CD14-positive monocyte (primary cell): ENCODE data around the gene QRICH2. TPM values are rescaled to one million over a fixed set of nuclear protein-coding genes. Genes with fewer than 3 reads are reported as not detected.
A peak's percentile ranks its signal among the peaks of the same experiment; 100 is the strongest.

Experiments
- DNase-seq, 3 donors: peaks; one replicate each; pipeline ENCODE4 v3.0.0-alpha.2; 2011 to 2022
- H2AFZ ChIP-seq: 2 replicates; pipeline ENCODE4 v1.6.0; 2012; ENCODE audit warnings: mild to moderate bottlenecking, low read depth, low read length, inconsistent platforms; ENCODE audit not compliant: insufficient read depth, poor library complexity, severe bottlenecking
- H3K27ac ChIP-seq, 2 donors: 1 replicate in 1 of 2; 2 replicates in 1 of 2; pipeline ENCODE4 v1.5.1; 2012 to 2013; ENCODE audit warnings: low read length in 2 of 2, control low read depth in 1 of 2, inconsistent platforms in 1 of 2, low read depth in 1 of 2, mild to moderate bottlenecking in 1 of 2
- H3K27me3 ChIP-seq, 2 donors: one replicate each; pipeline versions ENCODE4 v1.6.0 to v1.6.1; 2011 to 2013; ENCODE audit warnings: low read length in 2 of 2; ENCODE audit not compliant: control insufficient read depth in 2 of 2, insufficient read depth in 2 of 2
- H3K36me3 ChIP-seq, 2 donors: replicated peaks in 1 of 2; 1 replicate in 1 of 2; 2 replicates in 1 of 2; pipeline versions ENCODE4 v1.5.1 to v1.6.1; 2012 to 2013; ENCODE audit warnings: low read length in 2 of 2, control low read depth in 1 of 2, inconsistent platforms in 1 of 2, mild to moderate bottlenecking in 1 of 2; ENCODE audit not compliant: insufficient read depth in 2 of 2, control insufficient read depth in 1 of 2
- H3K4me1 ChIP-seq, 2 donors: 1 replicate in 1 of 2; 2 replicates in 1 of 2; pipeline versions ENCODE4 v1.5.1 to v1.6.1; 2012 to 2013; ENCODE audit warnings: low read length in 2 of 2, control low read depth in 1 of 2, inconsistent platforms in 1 of 2, mild to moderate bottlenecking in 1 of 2, moderate library complexity in 1 of 2; ENCODE audit not compliant: insufficient read depth in 2 of 2, control insufficient read depth in 1 of 2
- H3K4me2 ChIP-seq: replicated peaks from 2 replicates; pipeline ENCODE3; 2012; ENCODE audit warnings: low read length, moderate library complexity, mild to moderate bottlenecking; ENCODE audit not compliant: poor library complexity, severe bottlenecking; ENCODE audit errors: extremely low read depth
- H3K4me3 ChIP-seq, 3 experiments: fragments of 200-600 bp in 1 of 3; sonication (generic) in 1 of 3; replicated peaks in 1 of 3; 1 replicate in 2 of 3; 2 replicates in 1 of 3; pipeline ENCODE4 v1.5.1; 2011 to 2013; ENCODE audit warnings: low read length in 3 of 3, mild to moderate bottlenecking in 3 of 3, control low read depth in 2 of 3, low read depth in 2 of 3, inconsistent platforms in 1 of 3, moderate library complexity in 1 of 3
- H3K79me2 ChIP-seq: 2 replicates; pipeline ENCODE4 v1.6.0; 2012; ENCODE audit warnings: mild to moderate bottlenecking, control low read depth, inconsistent platforms, low read length, moderate library complexity; ENCODE audit not compliant: insufficient read depth
- H3K9ac ChIP-seq: 2 replicates; pipeline ENCODE4 v1.6.0; 2017; ENCODE audit warnings: low read length, mild to moderate bottlenecking; ENCODE audit not compliant: insufficient read depth, poor library complexity, severe bottlenecking
- H3K9me3 ChIP-seq, 2 donors: replicated peaks in 1 of 2; 1 replicate in 1 of 2; 2 replicates in 1 of 2; pipeline versions ENCODE4 v1.5.1 to v1.6.1; 2012 to 2013; ENCODE audit warnings: low read length in 2 of 2, control low read depth in 1 of 2; ENCODE audit not compliant: control insufficient read depth in 1 of 2, insufficient read depth in 1 of 2
- H4K20me1 ChIP-seq: 2 replicates; pipeline ENCODE4 v1.6.0; 2012; ENCODE audit warnings: mild to moderate bottlenecking, low read length, control low read depth, moderate library complexity; ENCODE audit not compliant: insufficient read depth
- H3K27ac Mint-ChIP-seq, 7 donors: one replicate each; pipeline ENCODE4 v1.8.0; 2020; ENCODE audit warnings: mild to moderate bottlenecking in 7 of 7, mixed read lengths in 7 of 7, moderate library complexity in 6 of 7, inconsistent platforms in 2 of 7
- H3K27me3 Mint-ChIP-seq, 3 donors: one replicate each; pipeline ENCODE4 v1.8.0; 2021 to 2022; ENCODE audit warnings: low read depth in 3 of 3, mild to moderate bottlenecking in 3 of 3, mixed read lengths in 3 of 3, moderate library complexity in 3 of 3, inconsistent platforms in 1 of 3
- H3K36me3 Mint-ChIP-seq, 2 donors: one replicate each; pipeline ENCODE4 v1.8.0; 2020; ENCODE audit warnings: mixed read lengths in 2 of 2, inconsistent platforms in 1 of 2, mild to moderate bottlenecking in 1 of 2
- H3K4me1 Mint-ChIP-seq: one replicate; pipeline ENCODE4 v1.8.0; 2020; ENCODE audit warnings: mild to moderate bottlenecking, mixed read lengths
- H3K4me3 Mint-ChIP-seq, 2 donors: one replicate each; pipeline ENCODE4 v1.8.0; 2020; ENCODE audit warnings: mild to moderate bottlenecking in 2 of 2, mixed read lengths in 2 of 2, moderate library complexity in 1 of 2
- H3K9me3 Mint-ChIP-seq, 7 donors: one replicate each; pipeline ENCODE4 v1.8.0; 2020 to 2022; ENCODE audit warnings: mixed read lengths in 7 of 7, mild to moderate bottlenecking in 6 of 7, moderate library complexity in 6 of 7, inconsistent platforms in 2 of 7
- CTCF ChIP-seq: fragments of 200-600 bp; IDR thresholded peaks from one replicate; pipeline ENCODE4 v1.8.0; 2022; ENCODE audit warnings: antibody characterized with exemption, mild to moderate bottlenecking
- WGBS: methylation state at CpG from one replicate; pipeline ENCODE4 v1.1.5; 2013; ENCODE audit warnings: missing lambda C conversion rate; ENCODE audit not compliant: insufficient coverage; 5-methylcytosine and 5-hydroxymethylcytosine counted together
- intact Hi-C, 2 donors: fragments of 100-400 bp; cut with micrococcal nuclease; formaldehyde crosslinking; loops; one replicate each; pipeline versions ENCODE4 v1.15.0 to v1.15.1; 2023
- polyA plus RNA-seq, 3 donors: library from polyadenylated mRNA; depleted of rRNA in 1 of 3; unstranded in 2 of 3; stranded (reverse) in 1 of 3; fragments of 300-500 nt in 2 of 3; fragments of >200 nt in 1 of 3; fragmentation: Illumina TruSeq in 2 of 3; gene quantifications; 1 replicate in 2 of 3; 2 replicates in 1 of 3; pipeline ENCODE4 v1.2.3, GENCODE V29; 2012 to 2021

QRICH2 gene
- polyA plus RNA-seq, 3 donors = 0.04 to 1.9 TPM; not detected in 1

DNA sequence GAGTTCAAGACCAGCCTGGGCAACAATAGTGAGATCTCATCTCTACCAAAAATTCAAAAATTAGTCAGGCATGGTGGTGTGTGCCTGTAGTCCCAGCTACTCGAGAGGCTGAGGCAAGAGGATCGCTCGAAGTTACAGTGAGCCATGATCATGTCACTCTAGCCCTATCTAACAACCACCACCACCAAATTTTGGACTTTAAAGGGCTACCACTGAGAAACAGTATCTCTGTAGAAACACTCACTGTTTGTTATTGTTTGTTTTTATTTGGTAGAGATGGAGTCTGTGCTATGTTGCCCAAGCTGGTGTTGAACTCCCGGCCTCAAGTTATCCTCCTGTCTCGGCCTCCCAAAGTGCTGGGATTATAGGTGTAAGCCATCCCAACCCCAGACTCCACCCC lies 44.2 kb downstream of the QRICH2 start:
- no peak for DNase-seq
- Histone ChIP-seq H3K4me3 (no peak overlapping the region), H3K36me3 (peaks cover under 1% of the 10 kb centered on the region in 2 donors), H3K9me3 (no peaks in the 10 kb centered on the region), H3K4me2 (no peak overlapping the region), H3K9ac (no peak overlapping the region), H2AFZ (no peak overlapping the region), H4K20me1 (peaks cover 12% of the 10 kb centered on the region), H3K4me1 (peaks cover 72 to 79% of the 10 kb centered on the region in 2 donors), H3K27me3 (no peaks in the 10 kb centered on the region), H3K27ac (peak overlapping the region; percentile 31 to 81), H3K79me2 (peaks cover 32% of the 10 kb centered on the region)
- no peaks in the 10 kb centered on the region for H3K9me3 Mint-ChIP-seq
- no peak for TF ChIP-seq CTCF
- H3K4me1 Mint-ChIP-seq = peaks cover 73% of the 10 kb centered on the region
- intact Hi-C loops = loop anchor here in 1 of 2 donors (1.0 to 10.0 kb wide), 3 partner anchors 12 to 489 kb away; partner anchors contain the start of genes MFSD11 and SRSF2
- peaks cover 0 to 8% (median 0%) of the 10 kb centered on the region in 3 donors for H3K27me3 Mint-ChIP-seq
- WGBS = no CpG with 5 or more reads among the region's 5 CpGs
- H3K36me3 Mint-ChIP-seq = peaks cover 9 to 14% of the 10 kb centered on the region in 2 donors
- no peak overlapping the region for H3K4me3 Mint-ChIP-seq
- peak overlapping the region; percentile 88 to 97 (median 91) for H3K27ac Mint-ChIP-seq

- intact Hi-C loops = loop anchor here in 1 of 2 donors (10.0 kb wide), 2 partner anchors 472 to 488 kb away; partner anchors contain the start of genes MFSD11 and SRSF2
- peak overlapping the region; percentile 34 for H2AFZ ChIP-seq
- 22% methylated on average over 7 of the region's 9 CpGs for WGBS
- H3K9ac ChIP-seq = no peak overlapping the region
- no peak for TF ChIP-seq CTCF
- no peaks in the 10 kb centered on the region for H3K36me3 ChIP-seq
- H3K9me3 Mint-ChIP-seq = no peaks in the 10 kb centered on the region
- DNase-seq = peak; percentile 63 to 79 (median 71)
- peaks cover 63% of the 10 kb centered on the region for H3K4me1 Mint-ChIP-seq
- H3K79me2 ChIP-seq = peaks cover 25% of the 10 kb centered on the region
- peaks cover 61 to 68% of the 10 kb centered on the region in 2 donors for H3K4me1 ChIP-seq
- H3K4me3 ChIP-seq = peak overlapping the region in 1 of 3 experiments; percentile 31
- H3K27ac Mint-ChIP-seq = peak overlapping the region; percentile 40 to 93 (median 88)
- H4K20me1 ChIP-seq = peaks cover 6% of the 10 kb centered on the region
- H3K36me3 Mint-ChIP-seq = peaks cover 5 to 10% of the 10 kb centered on the region in 2 donors
- H3K27me3 Mint-ChIP-seq = peaks cover 0 to 6% (median 0%) of the 10 kb centered on the region in 3 donors
- no peaks in the 10 kb centered on the region for H3K27me3 ChIP-seq
- peak overlapping the region; percentile 40 for H3K4me2 ChIP-seq
- H3K4me3 Mint-ChIP-seq = peak overlapping the region; percentile 52 to 73
- H3K27ac ChIP-seq = peak overlapping the region; percentile 0 to 41
- H3K9me3 ChIP-seq = no peaks in the 10 kb centered on the region
Measured at GRCh38 chr17:76262732-76263344, 45.2 kb downstream of the QRICH2 start.
